ENCODE data around the gene SLC22A1.
"Not testable (repeated sequence)": the region's sequence is repeated elsewhere in the genome, so short reads cannot be mapped to it uniquely, and the experiment has no call there.

The SLC22A1 gene

GRCh38 chr6:160095146-160095845, 26.3 kb upstream of the SLC22A1 start:
- no peak for DNase-seq

GRCh38 chr6:160101277-160102205, 20.1 kb upstream of the SLC22A1 start:
- no peak for DNase-seq

DNA sequence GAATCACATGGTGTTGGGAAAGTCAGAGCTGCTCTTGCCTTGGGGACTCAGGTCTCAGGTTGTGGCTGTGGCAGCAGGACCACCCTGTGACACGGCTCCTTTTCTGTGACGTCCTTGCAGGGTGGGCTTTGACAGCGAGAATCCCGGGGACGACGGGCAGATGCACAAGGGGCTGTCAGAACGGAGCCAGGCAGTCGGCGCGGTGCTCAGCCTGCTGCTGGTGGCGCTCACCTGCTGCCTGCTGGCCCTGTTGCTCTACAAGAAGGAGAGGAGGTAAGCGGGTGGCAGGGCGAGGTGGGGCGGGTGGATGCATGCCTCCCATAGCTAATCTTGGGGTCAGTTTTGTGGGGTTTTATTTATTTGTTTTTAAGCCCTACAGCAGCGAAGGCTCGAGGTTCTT, 19.2 kb upstream of the SLC22A1 start:
- DNase-seq = no peak

GRCh38 chr6:160102956-160103824, 18.4 kb upstream of the SLC22A1 start:
- DNase-seq = no peak

GRCh38 chr6:160103825-160104100, 17.9 kb upstream of the SLC22A1 start:
- no peak for DNase-seq

- no peak for DNase-seq
Observed at GRCh38 chr6:160104821-160105517, 16.6 kb upstream of the SLC22A1 start.

DNA sequence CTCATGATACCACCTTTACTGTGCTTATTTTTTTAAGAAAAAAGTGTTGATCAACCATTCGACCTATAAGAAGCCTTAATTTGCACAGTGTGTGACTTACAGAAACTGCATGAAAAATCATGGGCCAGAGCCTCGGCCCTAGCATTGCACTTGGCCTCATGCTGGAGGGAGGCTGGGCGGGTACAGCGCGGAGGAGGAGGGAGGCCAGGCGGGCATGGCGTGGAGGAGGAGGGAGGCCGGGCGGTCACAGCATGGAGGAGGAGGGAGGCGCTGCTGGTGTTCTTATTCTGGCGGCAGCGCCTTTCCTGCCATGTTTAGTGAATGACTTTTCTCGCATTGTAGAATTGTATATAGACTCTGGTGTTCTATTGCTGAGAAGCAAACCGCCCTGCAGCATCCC, 15.6 kb upstream of the SLC22A1 start:
- DNase-seq = no peak

- DNase-seq = no peak
Observed at GRCh38 chr6:160106701-160107100, 14.9 kb upstream of the SLC22A1 start.

GRCh38 chr6:160108077-160108476, 13.5 kb upstream of the SLC22A1 start:
- no peak for DNase-seq

- no peak for DNase-seq
Observed at GRCh38 chr6:160110586-160111123, 11.0 kb upstream of the SLC22A1 start.

- DNase-seq = no peak
Observed at GRCh38 chr6:160111806-160112205, 9.8 kb upstream of the SLC22A1 start.

DNA sequence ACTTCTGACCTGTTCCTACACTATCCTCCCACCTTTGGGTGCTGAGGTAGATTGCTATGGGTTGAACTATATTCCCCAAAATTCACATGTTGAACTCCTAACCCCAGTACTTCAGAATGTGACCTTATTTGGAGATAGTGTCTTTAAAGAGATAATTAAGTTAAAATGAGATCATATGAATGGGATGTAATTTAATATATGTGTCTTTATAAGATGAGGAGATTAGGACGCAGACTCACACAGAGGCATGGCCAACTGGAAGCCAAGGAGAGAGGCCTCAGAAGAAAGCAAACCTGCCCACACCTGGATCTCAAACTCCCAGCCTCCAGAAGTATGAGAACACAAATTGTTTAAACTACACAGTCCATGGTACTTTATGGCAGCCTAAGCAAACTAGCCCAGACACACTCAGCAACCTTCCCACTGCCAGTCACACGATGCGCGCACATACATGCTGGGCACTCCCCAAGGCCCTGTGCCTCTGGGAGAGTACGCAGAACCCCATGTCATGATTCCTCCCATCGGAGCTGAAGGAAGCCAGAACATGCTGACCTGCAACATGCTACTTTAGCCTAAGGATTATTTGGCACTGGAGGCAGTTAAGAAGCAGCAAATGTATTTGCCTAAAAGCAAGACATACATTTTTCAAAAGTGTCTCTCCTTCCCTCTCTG, 8.9 kb upstream of the SLC22A1 start:
- DNase-seq = no peak

- not testable (repeated sequence) for DNase-seq
Observed at GRCh38 chr6:160114536-160114935, 7.1 kb upstream of the SLC22A1 start.

DNA sequence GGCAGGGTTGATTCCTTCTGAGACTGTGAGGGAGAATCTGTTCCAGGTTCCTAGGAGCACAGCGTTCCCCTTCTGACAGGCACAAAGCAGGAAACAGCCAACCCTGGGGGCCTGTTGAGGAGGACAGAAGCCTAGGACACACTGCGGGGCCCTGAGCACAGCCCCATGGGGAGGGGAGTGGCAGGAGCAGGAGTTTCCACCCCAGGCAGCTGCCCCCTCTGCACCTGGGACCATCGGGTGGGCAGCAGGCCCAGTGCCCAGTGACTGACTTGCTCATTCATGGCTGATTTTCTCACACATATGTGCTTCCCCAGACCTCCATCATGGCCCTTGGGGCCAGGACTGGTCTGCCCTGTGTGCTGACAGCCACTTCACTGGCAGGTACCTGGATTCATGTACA, 6.2 kb upstream of the SLC22A1 start:
- no peak for DNase-seq

DNA sequence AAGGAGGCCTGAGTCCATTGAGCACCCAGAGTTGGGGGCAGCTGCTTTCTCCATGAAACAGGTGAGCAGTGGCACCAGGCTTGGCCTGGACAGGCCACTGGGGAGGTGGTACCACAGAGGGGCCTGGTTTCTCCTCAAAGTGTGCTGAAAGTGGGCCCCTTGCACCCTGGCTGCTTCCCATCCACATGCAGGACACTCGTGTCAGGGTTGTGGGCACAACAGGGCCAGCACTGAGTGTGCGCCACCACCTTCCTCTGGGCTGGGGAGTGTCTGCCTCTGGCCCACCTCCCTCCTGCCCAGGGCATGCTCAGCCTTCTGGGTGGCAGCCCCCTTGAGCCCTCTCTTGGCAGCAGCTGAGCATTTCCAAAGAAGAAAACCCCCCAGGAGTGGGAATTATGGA, 5.2 kb upstream of the SLC22A1 start:
- no peak for DNase-seq

DNA sequence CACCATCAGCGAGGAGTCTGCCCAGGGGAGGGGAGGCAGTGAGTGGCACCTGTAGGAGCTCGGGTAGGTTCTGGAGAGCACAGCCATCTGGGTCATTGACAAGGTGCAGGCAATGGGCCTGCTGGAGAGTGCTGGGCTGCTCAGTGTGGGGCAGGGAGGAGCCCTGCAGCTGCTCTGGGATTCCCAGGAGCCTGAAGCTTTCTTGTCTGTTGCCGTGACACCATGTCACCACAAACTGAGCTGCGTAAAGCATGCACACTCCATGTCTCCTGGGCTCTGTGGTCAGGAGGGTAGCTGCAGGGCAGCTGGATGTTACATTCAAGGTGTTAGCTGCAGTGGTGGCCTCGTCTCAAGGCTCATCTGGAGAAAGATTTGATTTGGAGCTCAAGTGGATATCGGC, 4.5 kb upstream of the SLC22A1 start:
- no peak for DNase-seq

GRCh38 chr6:160118620-160119229, 2.9 kb upstream of the SLC22A1 start:
- no peak for DNase-seq

DNA sequence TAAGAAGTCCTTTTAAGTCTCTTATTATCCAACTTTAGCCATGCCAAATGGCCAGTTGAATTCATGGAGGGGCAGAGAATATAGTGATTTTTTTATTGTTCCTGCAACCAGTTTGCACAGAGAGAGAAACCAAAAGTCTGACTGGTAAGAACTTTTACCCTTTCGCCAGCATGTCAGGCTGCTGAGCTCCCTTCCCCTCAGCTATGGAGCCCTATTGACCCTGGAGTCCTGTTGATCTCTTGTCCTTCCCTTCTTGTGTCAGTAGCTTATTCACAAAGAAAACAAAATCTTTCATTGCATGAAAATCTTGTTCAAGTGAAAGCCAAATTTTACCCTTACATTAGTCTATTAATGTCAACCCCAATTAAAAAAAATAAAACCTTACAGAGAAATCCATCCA, 1.5 kb upstream of the SLC22A1 start:
- no peak for DNase-seq

GRCh38 chr6:160121981-160122380, 366 bp downstream of the SLC22A1 start:
- no peak for DNase-seq

- no peak for DNase-seq
Observed at GRCh38 chr6:160122744-160123143, 1.1 kb downstream of the SLC22A1 start.

DNA sequence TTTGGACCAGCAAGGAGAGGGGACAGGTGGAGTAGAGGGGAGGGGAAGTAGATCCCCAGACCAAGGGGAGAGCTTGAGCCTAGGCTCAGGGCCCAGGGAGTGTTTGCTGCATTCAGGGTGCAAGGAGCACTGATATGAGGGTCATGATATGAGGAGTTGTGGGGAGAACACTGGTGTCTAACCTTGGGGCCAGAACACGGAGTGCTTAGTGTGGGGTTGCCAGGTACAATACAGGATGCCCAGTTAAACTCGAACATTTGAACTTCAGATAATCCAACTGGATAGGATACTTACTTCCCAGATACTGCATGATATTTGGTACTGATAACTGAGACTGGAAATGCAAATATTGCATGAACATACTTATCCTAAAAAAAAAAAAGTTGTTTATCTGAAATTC, 2.4 kb downstream of the SLC22A1 start:
- no peak for DNase-seq

DNA sequence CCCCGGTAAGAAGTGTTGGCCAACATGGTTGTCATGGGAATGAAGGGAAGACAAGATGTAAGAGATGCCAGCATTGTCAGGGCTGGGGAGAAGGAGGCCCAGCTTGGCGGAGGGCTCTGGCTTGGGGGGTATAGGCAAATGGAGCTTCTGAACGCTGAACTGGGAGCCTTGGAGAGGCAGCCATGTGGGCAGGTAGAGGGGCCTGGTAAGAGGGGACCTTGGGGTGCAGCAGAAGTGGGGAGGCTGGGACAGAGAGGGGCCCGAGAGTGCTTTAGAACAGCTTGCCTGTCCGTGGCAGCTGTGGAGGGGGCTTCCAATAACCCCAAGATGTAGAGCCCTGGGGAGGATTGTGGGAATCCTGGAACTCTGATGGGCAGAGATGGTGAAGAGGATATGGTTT, 3.0 kb downstream of the SLC22A1 start:
- no peak for DNase-seq

Data from activated CD4-positive, CD25-positive, alpha-beta regulatory T cell treated with anti-CD3 and anti-CD28 coated beads, Interleukin-2, amount 50 U/mL, for 72 hours (primary cell).